NCI-H510A treated with DMSO at 0.1 percent for 48 hours (cell line): ENCODE data around the gene ILDR2.
"Not testable (repeated sequence)": the region's sequence is repeated elsewhere in the genome, so short reads cannot be mapped to it uniquely, and the experiment has no call there.

Source experiments
- DNase-seq: peaks from one replicate; lab custom pipeline; 2025; lab: John Stamatoyannopoulos, UW

The ILDR2 gene

DNA sequence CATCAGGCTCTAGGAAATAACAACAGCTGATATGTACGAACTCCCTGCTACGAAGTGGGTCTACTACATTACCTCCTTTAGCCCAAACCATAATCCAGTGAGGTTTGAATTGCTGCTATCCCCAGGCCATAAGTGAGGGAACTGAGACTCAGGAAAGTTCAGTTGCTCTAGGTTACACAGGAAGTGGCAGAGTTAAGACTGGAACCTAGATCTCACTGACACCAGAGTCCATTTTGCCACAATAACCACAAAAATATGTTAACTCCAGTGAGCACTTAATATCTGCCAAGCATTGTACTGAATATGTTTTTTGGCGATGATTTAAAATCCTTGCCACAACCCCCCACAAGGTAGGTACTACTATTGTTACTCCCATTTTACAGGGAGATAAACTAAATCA is 90.4 kb downstream of the ILDR2 start:
- DNase-seq: no peak

- peak; percentile 54 for DNase-seq
These were observed 91.2 kb downstream of the ILDR2 start for GRCh38 chr1:166884040-166884642.

- DNase-seq: no peak
These were observed 92.4 kb downstream of the ILDR2 start for GRCh38 chr1:166882893-166883292.

- DNase-seq: not testable (repeated sequence)
These were observed 97.0 kb downstream of the ILDR2 start for GRCh38 chr1:166878173-166878917.

GRCh38 chr1:166876540-166876838 is 98.9 kb downstream of the ILDR2 start:
- DNase-seq: no peak

GRCh38 chr1:166875734-166876539 is 99.4 kb downstream of the ILDR2 start, which contains the start of gene TADA1:
TSS of gene TADA1 (minus strand) at chr1:166876264. CDS start at chr1:166876233, 31 bp downstream.
- DNase-seq: peak; percentile 98

GRCh38 chr1:166875302-166875733 is 100.0 kb downstream of the ILDR2 start:
- DNase-seq: no peak

- no peak for DNase-seq
These were observed 100.9 kb downstream of the ILDR2 start for GRCh38 chr1:166874464-166874863.

DNA sequence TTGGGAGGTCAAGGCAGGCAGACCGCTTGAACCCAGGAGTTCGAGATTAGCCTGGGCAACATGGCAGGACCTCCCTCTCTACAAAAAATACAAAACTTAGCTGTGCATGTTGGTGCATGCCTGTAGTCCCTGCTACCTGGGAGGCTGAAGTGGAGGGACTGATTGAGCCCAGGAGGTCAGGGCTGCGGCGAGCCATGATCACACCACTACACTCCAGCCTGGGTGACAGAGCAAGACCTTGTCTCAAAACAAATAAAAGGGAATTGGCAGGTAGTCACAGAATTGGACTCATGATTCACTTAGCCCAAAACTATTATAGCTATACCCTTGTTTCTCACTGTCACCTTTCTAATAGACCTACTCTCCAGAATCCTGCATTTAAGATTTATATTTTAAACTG is 104.8 kb downstream of the ILDR2 start:
- no peak for DNase-seq

DNA sequence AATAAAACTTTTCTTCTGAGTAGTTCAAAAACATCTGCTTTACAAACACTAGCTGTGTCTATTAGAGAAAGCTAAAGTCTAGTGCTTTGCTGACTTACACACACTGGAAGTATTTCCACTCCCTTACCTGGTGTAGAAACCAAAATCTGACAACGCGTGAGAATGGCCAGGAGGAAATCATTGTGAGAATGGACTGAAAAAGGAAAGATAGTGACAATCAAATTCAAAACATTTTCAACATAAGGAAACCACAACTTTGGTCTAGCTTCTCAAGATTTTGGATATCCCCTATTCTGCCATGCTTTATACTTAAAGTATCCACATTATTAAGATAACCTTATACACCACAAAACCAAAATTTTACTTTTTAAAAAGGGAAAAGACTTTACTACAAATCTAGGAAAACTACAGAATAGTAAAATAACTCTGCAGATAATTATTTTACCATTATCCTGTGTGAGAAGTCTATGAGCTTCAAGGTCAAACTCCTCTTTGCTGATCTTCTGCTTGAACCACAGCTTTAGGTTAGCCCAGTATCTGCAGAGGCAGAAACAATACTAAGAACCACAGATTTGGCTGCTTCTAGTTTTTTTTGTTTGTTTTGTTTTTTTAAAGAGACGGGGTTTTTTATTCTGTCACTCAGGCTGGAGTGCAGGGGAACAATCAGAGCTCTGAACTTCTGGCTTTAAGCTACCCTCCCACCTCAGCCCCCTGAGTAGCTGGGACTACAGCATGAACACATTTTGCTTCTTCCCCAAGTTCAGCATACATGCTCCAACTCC is 105.8 kb downstream of the ILDR2 start:
- DNase-seq: no peak

GRCh38 chr1:166868639-166869038 is 106.7 kb downstream of the ILDR2 start:
- DNase-seq: no peak

DNA sequence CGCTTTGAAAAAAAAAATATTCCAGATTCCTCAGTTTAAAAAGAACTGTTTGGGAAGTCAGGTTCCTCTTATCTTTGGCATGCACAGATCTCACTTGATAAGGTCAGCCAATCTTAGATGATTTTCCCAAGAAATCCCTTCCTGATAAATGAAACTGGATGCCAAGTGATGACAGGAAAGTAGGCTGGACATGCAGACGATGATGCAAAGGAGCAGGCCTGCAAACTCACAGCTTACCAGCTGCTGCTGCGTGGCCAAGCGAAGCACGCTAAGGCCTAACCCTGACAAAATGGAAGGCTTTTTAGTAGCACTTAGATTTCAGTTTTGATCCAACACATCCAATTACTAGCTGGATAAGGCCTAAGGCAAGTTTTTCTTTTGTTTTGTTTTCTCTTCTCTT is 109.4 kb downstream of the ILDR2 start:
- DNase-seq: no peak

DNA sequence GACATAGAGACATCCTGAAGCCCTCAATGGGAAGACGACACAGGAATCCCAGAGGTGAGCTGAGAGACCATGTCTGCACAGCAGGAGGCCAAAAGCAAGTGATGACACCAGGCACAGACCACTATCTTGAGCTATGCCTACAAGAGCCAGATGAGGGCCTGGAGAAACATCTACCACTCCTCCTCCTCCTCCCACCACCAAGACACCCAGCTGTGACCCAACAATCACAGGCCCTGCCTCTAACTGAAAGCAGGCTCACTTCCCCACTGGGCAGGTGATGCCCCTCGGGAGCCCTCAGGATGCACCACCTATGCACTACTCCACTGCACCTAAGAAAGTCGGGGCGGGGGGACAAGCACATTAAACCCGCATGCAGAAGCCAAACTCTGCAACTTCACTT is 115.7 kb downstream of the ILDR2 start:
- DNase-seq: no peak

DNA sequence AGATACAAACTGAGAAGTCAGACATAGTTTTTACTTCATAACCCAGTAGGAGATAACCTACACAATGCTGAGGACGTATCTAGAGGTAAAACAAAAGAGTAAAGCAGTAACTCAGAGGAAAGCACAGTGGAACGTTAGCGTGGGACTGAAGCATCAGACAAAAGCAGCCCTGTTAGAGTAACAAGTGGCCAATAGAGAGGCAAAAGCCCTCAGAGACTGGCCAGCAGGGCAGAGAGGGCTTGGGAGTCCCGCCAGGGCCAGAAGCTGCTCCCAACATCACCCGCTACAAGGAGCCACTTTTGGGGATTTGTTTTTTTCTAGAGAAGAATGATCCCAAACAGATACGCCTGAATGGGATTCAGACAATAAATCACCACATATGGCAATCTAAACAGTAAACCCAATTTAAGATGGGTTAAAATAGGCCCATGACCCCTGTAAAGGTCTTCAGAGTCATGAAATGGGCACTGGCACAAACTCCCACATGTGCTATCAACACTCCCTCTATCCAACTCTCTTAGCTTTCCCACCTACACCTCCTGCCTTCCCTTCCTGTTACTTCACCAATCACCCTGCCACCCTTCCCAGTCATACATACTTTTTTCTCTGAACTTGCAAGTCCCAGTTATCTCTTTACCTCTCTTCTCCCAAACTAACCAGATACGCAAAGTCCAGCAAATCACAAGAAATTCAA is 116.5 kb downstream of the ILDR2 start:
- DNase-seq: no peak
